Cardiac muscle cell (in vitro differentiated cells and primary cell): ENCODE measurements around the gene MSH3. TPM values are rescaled to one million over a fixed set of nuclear protein-coding genes. Genes with fewer than 3 reads are reported as not detected.

ENCODE experiments used
- DNase-seq, 2 donors: peaks; one replicate each; pipeline versions ENCODE4 v3.0.0 to v3.0.0-alpha.2; 2010 to 2017; ENCODE audit warnings: low read depth in 1 of 2, low spot score in 1 of 2
- H3K27ac ChIP-seq: fragments of 200-600 bp; sonication (generic); 2 replicates; pipeline ENCODE4 v1.5.1; 2016
- H3K27me3 ChIP-seq: fragments of 200-600 bp; sonication (generic); 2 replicates; pipeline ENCODE4 v1.6.0; 2016; ENCODE audit warnings: control low read depth
- H3K36me3 ChIP-seq: fragments of 200-600 bp; sonication (generic); 2 replicates; pipeline ENCODE4 v1.5.1; 2016; ENCODE audit warnings: control low read depth
- H3K4me1 ChIP-seq: fragments of 200-600 bp; sonication (generic); 2 replicates; pipeline ENCODE4 v1.8.1; 2017; ENCODE audit warnings: low read depth, mild to moderate bottlenecking, mixed run types
- H3K4me3 ChIP-seq: fragments of 200-600 bp; sonication (generic); 2 replicates; pipeline ENCODE4 v1.5.1; 2016; ENCODE audit warnings: mild to moderate bottlenecking
- H3K9me3 ChIP-seq: fragments of 200-600 bp; sonication (generic); 2 replicates; pipeline ENCODE4 v1.5.1; 2017; ENCODE audit warnings: low read depth, mild to moderate bottlenecking, control low read depth
- polyA plus RNA-seq: library from polyadenylated mRNA; unstranded; fragments of >200 nt; fragmentation: Nextera tagmentation; extraction: Ambion mirVana; gene quantifications from 2 replicates; pipeline ENCODE4 v1.2.1, GENCODE V29; 2016
- total RNA-seq: library from RNA; depleted of rRNA; stranded (reverse); fragments of >200 nt; gene quantifications from 2 replicates; pipeline ENCODE4 v1.2.3, GENCODE V29; 2016
- TF ChIP-seq, protein P1 (sequence below): IDR thresholded peaks from 2 replicates; pipeline ENCODE4 v1.5.1; 2012; ENCODE audit warnings: low read depth, mild to moderate bottlenecking, low read length

Gene MSH3
- total and polyA plus RNA-seq, 2 experiments from 2014 or later, result 11.3 to 11.4 TPM

DNA sequence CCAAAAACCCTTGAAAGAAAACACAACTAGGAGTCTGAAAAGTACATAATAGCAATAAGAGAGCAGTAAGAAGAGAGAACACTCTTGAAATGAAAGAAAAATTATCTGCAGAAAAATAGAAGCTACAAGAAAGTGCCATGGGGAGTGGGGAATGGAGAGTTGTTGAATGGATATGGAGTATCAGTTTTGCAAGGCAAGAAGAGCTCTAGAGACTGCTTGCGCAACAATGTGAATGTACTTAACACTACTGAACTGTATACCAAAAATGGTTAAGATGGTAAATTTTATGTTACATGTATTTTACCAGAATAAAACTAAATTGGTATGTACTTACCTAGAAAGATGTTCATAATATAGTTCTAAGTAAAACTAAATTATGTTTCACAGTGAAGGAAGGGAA, 251.0 kb downstream of the MSH3 start:
- Histone ChIP-seq H3K27ac (no peak overlapping the region), H3K4me3 (no peak overlapping the region), H3K9me3 (no peaks in the 10 kb centered on the region), H3K36me3 (no peaks in the 10 kb centered on the region), H3K4me1 (no peaks in the 10 kb centered on the region), H3K27me3 (no peaks in the 10 kb centered on the region)
- DNase-seq, result peak in 1 of 2 donors; percentile 9
- TF ChIP-seq, protein P1, sequence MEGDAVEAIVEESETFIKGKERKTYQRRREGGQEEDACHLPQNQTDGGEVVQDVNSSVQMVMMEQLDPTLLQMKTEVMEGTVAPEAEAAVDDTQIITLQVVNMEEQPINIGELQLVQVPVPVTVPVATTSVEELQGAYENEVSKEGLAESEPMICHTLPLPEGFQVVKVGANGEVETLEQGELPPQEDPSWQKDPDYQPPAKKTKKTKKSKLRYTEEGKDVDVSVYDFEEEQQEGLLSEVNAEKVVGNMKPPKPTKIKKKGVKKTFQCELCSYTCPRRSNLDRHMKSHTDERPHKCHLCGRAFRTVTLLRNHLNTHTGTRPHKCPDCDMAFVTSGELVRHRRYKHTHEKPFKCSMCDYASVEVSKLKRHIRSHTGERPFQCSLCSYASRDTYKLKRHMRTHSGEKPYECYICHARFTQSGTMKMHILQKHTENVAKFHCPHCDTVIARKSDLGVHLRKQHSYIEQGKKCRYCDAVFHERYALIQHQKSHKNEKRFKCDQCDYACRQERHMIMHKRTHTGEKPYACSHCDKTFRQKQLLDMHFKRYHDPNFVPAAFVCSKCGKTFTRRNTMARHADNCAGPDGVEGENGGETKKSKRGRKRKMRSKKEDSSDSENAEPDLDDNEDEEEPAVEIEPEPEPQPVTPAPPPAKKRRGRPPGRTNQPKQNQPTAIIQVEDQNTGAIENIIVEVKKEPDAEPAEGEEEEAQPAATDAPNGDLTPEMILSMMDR, result no peak

DNA sequence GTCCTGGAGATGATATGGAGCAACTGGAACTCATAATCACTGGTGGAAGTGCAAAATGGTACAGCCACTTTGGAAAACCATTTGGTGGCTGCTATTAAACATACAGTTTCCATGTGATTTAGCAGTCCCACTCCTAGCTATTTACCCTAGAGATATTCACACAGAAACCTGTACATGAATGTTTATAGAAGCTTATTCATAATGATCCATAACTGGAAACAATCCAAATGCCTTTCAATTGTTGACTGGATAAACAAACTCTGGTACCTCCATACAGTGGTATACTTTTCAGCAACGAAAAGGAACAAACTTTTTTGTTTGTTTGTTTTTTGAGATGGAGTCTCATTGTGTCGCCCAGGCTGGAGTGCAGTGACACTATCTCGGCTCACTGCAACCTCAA, 258.0 kb downstream of the MSH3 start:
- Histone ChIP-seq H3K27me3 (no peaks in the 10 kb centered on the region), H3K9me3 (no peaks in the 10 kb centered on the region), H3K4me3 (no peak overlapping the region), H3K27ac (no peak overlapping the region), H3K36me3 (no peaks in the 10 kb centered on the region), H3K4me1 (no peaks in the 10 kb centered on the region)
- TF ChIP-seq, protein P1, result no peak
- DNase-seq, result no peak

DNA sequence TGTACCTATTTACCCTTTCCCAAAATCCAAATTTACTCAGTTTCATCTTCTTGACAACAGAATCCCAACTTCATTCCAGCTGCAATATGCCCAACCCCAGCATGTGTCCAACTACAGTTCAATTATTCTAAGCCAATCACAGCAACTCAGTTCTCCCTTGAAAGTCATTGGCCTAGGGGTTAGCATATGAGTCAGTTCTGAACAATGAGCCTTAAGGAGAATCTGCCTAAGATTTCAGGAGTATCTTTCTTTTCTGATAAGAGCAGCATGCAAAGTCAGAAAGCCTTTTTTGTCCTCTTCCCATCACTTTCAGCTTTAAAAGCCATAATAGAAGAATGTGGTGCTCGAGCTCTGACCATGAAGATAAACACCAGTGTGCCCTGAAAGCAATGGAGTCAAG, 261.3 kb downstream of the MSH3 start:
- no peak for DNase-seq
- H3K36me3 ChIP-seq, result no peaks in the 10 kb centered on the region
- H3K9me3 ChIP-seq, result no peaks in the 10 kb centered on the region
- H3K27ac ChIP-seq, result no peak overlapping the region
- TF ChIP-seq, protein P1, result no peak
- H3K27me3 ChIP-seq, result no peaks in the 10 kb centered on the region
- H3K4me3 ChIP-seq, result no peak overlapping the region
- no peaks in the 10 kb centered on the region for H3K4me1 ChIP-seq

DNA sequence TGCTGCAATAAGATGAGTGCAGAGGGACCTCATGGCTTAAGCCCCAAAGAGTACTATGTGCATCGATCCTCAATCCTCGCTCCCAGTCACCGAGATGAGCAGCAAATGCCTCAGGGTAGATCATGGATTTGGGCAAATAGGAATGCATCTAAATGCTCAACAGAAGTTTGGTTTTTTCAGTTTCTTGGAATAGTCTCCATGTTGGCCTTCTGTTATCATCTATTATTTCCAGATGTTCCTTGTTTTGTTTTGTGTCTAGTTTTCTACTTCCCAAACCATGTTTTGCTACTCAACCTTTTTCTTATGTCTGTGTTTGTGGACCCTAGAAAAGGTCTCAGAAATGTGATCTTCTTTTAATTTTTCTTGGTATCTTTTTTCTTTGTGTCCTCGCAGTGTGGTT, 262.2 kb downstream of the MSH3 start:
- no peaks in the 10 kb centered on the region for H3K36me3 ChIP-seq
- no peaks in the 10 kb centered on the region for H3K4me1 ChIP-seq
- H3K9me3 ChIP-seq, result no peaks in the 10 kb centered on the region
- DNase-seq, result no peak
- TF ChIP-seq, protein P1, result no peak
- H3K27ac ChIP-seq, result no peak overlapping the region
- H3K4me3 ChIP-seq, result no peak overlapping the region
- H3K27me3 ChIP-seq, result no peaks in the 10 kb centered on the region

DNA sequence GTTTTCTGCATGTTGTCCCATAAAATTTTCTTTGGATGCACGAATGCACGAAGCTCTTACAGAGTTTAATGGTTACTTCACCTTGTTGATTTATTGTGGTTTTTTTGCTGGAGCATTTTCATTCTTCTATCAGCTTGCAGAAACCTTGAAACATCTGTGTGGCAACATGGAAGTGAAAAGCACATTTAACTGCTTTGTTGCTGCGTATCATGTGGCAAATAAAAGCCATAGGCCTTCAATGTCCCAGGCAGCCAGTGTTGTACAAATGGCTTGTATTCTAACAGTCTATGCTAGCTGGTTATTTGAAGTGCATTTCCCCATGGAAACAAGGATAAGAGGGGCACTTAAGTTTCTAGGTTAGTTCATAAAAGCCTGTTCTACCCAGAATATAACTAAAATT, 263.2 kb downstream of the MSH3 start:
- DNase-seq, result peak in 1 of 2 donors; percentile 33
- H3K9me3 ChIP-seq, result no peaks in the 10 kb centered on the region
- H3K36me3 ChIP-seq, result no peaks in the 10 kb centered on the region
- no peak overlapping the region for H3K4me3 ChIP-seq
- no peaks in the 10 kb centered on the region for H3K27me3 ChIP-seq
- H3K4me1 ChIP-seq, result no peaks in the 10 kb centered on the region
- TF ChIP-seq, protein P1, result no peak
- no peak overlapping the region for H3K27ac ChIP-seq

DNA sequence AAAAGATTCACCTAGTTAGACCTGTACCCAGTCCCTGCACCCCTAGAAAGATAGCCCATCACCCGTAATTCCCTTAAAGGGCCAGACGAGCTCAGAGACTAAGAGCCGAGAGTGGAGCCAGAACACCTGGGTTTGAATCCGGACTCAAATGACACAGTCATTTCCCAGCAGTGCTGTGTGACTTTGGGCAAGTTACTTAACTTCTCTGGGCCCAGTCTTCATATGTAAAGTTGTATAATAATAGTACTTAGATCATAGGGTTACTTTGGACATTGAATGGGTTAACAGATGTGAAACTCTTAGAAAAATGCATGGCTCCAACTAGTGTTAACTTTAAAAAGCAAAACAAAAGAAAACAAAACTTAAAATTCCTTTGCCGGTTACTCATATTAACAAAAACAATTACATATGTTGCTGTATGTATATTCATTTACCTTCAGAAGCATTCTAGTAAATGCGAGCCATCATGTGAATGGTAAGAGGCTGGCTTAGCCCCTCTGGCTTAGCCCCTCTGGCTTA, 265.3 kb downstream of the MSH3 start:
- DNase-seq, result no peak
- no peaks in the 10 kb centered on the region for H3K27me3 ChIP-seq
- no peaks in the 10 kb centered on the region for H3K4me1 ChIP-seq
- no peak overlapping the region for H3K27ac ChIP-seq
- no peaks in the 10 kb centered on the region for H3K9me3 ChIP-seq
- no peaks in the 10 kb centered on the region for H3K36me3 ChIP-seq
- no peak overlapping the region for H3K4me3 ChIP-seq
- TF ChIP-seq, protein P1, result no peak
